Activated CD8-positive, alpha-beta T cell treated with anti-CD3 and anti-CD28 coated beads, Interleukin-2, amount 10 ng/mL, durations not matched to agents 7 days and 5 days (primary cell): Measurements from ENCODE around the gene PRTG. TPM values are rescaled to one million over a fixed set of nuclear protein-coding genes. Genes with fewer than 3 reads are reported as not detected.

ENCODE experiments used
- ATAC-seq: fragments of 150-1000 bp; cut with Tn5 transposase; one replicate; pipeline ENCODE4 v1.10.0; 2021; ENCODE audit warnings: moderate library complexity
- CTCF ChIA-PET: fragments of 350-600 bp; sonication (Branson Sonifier 250); formaldehyde crosslinking; loops from one replicate; lab custom pipeline; 2021; ENCODE audit warnings: antibody characterized with exemption; lab: Charles Lee
- POLR2A ChIA-PET: fragments of 350-600 bp; sonication (Branson Sonifier 250); formaldehyde crosslinking; loops from one replicate; lab custom pipeline; 2021; ENCODE audit warnings: antibody characterized with exemption; lab: Charles Lee
- DNase-seq: peaks from one replicate; pipeline ENCODE4 v3.0.0-alpha.2; 2020
- H3K27ac Mint-ChIP-seq: one replicate; pipeline ENCODE4 v1.8.0; 2021; ENCODE audit warnings: mild to moderate bottlenecking, mixed read lengths
- H3K27me3 Mint-ChIP-seq: one replicate; pipeline ENCODE4 v1.8.0; 2021; ENCODE audit warnings: low read depth, mixed read lengths
- H3K36me3 Mint-ChIP-seq: one replicate; pipeline ENCODE4 v1.8.0; 2021; ENCODE audit warnings: low read depth, mixed read lengths
- H3K4me1 Mint-ChIP-seq: one replicate; pipeline ENCODE4 v1.8.0; 2021; ENCODE audit warnings: low read depth, mixed read lengths
- H3K4me3 Mint-ChIP-seq: one replicate; pipeline ENCODE4 v1.8.0; 2021; ENCODE audit warnings: mild to moderate bottlenecking, mixed read lengths
- H3K9me3 Mint-ChIP-seq: one replicate; pipeline ENCODE4 v1.8.0; 2022; ENCODE audit warnings: mixed read lengths; ENCODE audit not compliant: insufficient read depth
- total RNA-seq, 2 experiments: library from RNA; stranded (reverse); gene quantifications; one replicate each; pipeline ENCODE4 v1.2.3, GENCODE V29; 2021

The PRTG gene
- total RNA-seq, 2 experiments from 2014 or later = not detected

GRCh38 chr15:55654561-55655031 is 88.4 kb downstream of the PRTG start:
- Mint-ChIP-seq H3K27me3 (peaks cover 9% of the 10 kb centered on the region), H3K4me3 (no peak overlapping the region), H3K4me1 (no peaks in the 10 kb centered on the region), H3K36me3 (no peaks in the 10 kb centered on the region), H3K9me3 (no peaks in the 10 kb centered on the region), H3K27ac (no peak overlapping the region)
- DNase-seq (no peak), ATAC-seq (no peak)
- ChIA-PET CTCF (interaction anchor here (0.6 to 1.3 kb wide), 2 partner anchors 145 to 1088 kb away, joined by 3 read pairs; no protein-coding TSS in a partner anchor), POLR2A (no interaction called here)

GRCh38 chr15:55652909-55653495 is 90.0 kb downstream of the PRTG start:
- Mint-ChIP-seq H3K27me3 (peaks cover 9% of the 10 kb centered on the region), H3K27ac (no peak overlapping the region), H3K4me1 (no peaks in the 10 kb centered on the region), H3K4me3 (no peak overlapping the region), H3K9me3 (no peaks in the 10 kb centered on the region), H3K36me3 (no peaks in the 10 kb centered on the region)
- ATAC-seq (no peak), DNase-seq (no peak)
- CTCF ChIA-PET = no interaction called here
- POLR2A ChIA-PET = no interaction called here

- Mint-ChIP-seq H3K27me3 (peaks cover 9% of the 10 kb centered on the region), H3K27ac (no peak overlapping the region)
Measured at GRCh38 chr15:55652359-55652758, 90.6 kb downstream of the PRTG start.

GRCh38 chr15:55649058-55649423 is 93.9 kb downstream of the PRTG start:
- POLR2A ChIA-PET = no interaction called here
- no peak for ATAC-seq
- H3K27ac Mint-ChIP-seq = no peak overlapping the region
- H3K4me1 Mint-ChIP-seq = no peaks in the 10 kb centered on the region
- H3K36me3 Mint-ChIP-seq = no peaks in the 10 kb centered on the region
- CTCF ChIA-PET = interaction anchor here (0.6 to 4.0 kb wide), 16 partner anchors 10 to 449 kb away, joined by 3 to 27 read pairs (median 3); no protein-coding TSS in a partner anchor
- no peak overlapping the region for H3K4me3 Mint-ChIP-seq
- H3K27me3 Mint-ChIP-seq = no peaks in the 10 kb centered on the region
- DNase-seq = no peak
- H3K9me3 Mint-ChIP-seq = no peaks in the 10 kb centered on the region

More at GRCh38 chr15:55652359-55652758, 90.6 kb downstream of the PRTG start:
- H3K4me3 Mint-ChIP-seq = no peak overlapping the region
- no peak for DNase-seq
- CTCF ChIA-PET = no interaction called here
- H3K36me3 Mint-ChIP-seq = no peaks in the 10 kb centered on the region
- POLR2A ChIA-PET = no interaction called here
- no peaks in the 10 kb centered on the region for H3K4me1 Mint-ChIP-seq
- H3K9me3 Mint-ChIP-seq = no peaks in the 10 kb centered on the region
- no peak for ATAC-seq

- CTCF ChIA-PET = interaction anchor here (1.1 kb wide), 1 partner anchor 10 kb away, joined by 4 read pairs; no protein-coding TSS in a partner anchor
- POLR2A ChIA-PET = no interaction called here
- no peaks in the 10 kb centered on the region for H3K9me3 Mint-ChIP-seq
- H3K4me1 Mint-ChIP-seq = no peaks in the 10 kb centered on the region
- H3K36me3 Mint-ChIP-seq = no peaks in the 10 kb centered on the region
- ATAC-seq (no peak), DNase-seq (no peak)
- H3K4me3 Mint-ChIP-seq = no peak overlapping the region
- peaks cover 3% of the 10 kb centered on the region for H3K27me3 Mint-ChIP-seq
- no peak overlapping the region for H3K27ac Mint-ChIP-seq
Measured at GRCh38 chr15:55638764-55639163, 104.2 kb downstream of the PRTG start.

- CTCF ChIA-PET = no interaction called here
- Mint-ChIP-seq H3K9me3 (no peaks in the 10 kb centered on the region), H3K27ac (no peak overlapping the region), H3K4me3 (no peak overlapping the region), H3K36me3 (no peaks in the 10 kb centered on the region), H3K27me3 (peaks cover 3% of the 10 kb centered on the region), H3K4me1 (no peaks in the 10 kb centered on the region)
- ATAC-seq (no peak), DNase-seq (no peak)
- POLR2A ChIA-PET = no interaction called here
Measured at GRCh38 chr15:55637086-55637485, 105.9 kb downstream of the PRTG start.

- ATAC-seq = no peak
- POLR2A ChIA-PET = no interaction called here
- Mint-ChIP-seq H3K27ac (no peak overlapping the region), H3K9me3 (no peaks in the 10 kb centered on the region), H3K4me3 (no peak overlapping the region), H3K27me3 (peaks cover 8% of the 10 kb centered on the region), H3K4me1 (no peaks in the 10 kb centered on the region), H3K36me3 (no peaks in the 10 kb centered on the region)
- CTCF ChIA-PET = no interaction called here
- DNase-seq = no peak
Measured at GRCh38 chr15:55633731-55634130, 109.2 kb downstream of the PRTG start.

GRCh38 chr15:55632434-55632833 is 110.5 kb downstream of the PRTG start:
- ChIA-PET CTCF (no interaction called here), POLR2A (no interaction called here)
- Mint-ChIP-seq H3K9me3 (no peaks in the 10 kb centered on the region), H3K27me3 (peaks cover 10% of the 10 kb centered on the region), H3K36me3 (no peaks in the 10 kb centered on the region), H3K27ac (no peak overlapping the region), H3K4me3 (no peak overlapping the region), H3K4me1 (no peaks in the 10 kb centered on the region)
- DNase-seq (no peak), ATAC-seq (no peak)

- ATAC-seq = no peak
- Mint-ChIP-seq H3K27me3 (peaks cover 7% of the 10 kb centered on the region), H3K36me3 (no peaks in the 10 kb centered on the region), H3K27ac (no peak overlapping the region), H3K4me1 (no peaks in the 10 kb centered on the region), H3K9me3 (no peaks in the 10 kb centered on the region), H3K4me3 (no peak overlapping the region)
- POLR2A ChIA-PET = no interaction called here
- CTCF ChIA-PET = interaction anchor here (1.7 kb wide), 1 partner anchor 9 kb away, joined by 3 read pairs; no protein-coding TSS in a partner anchor
- DNase-seq = no peak
Measured at GRCh38 chr15:55630858-55631257, 112.1 kb downstream of the PRTG start.

GRCh38 chr15:55628369-55628730 is 114.6 kb downstream of the PRTG start:
- ATAC-seq (no peak), DNase-seq (no peak)
- no peaks in the 10 kb centered on the region for H3K9me3 Mint-ChIP-seq
- no peaks in the 10 kb centered on the region for H3K36me3 Mint-ChIP-seq
- no peak overlapping the region for H3K4me3 Mint-ChIP-seq
- POLR2A ChIA-PET = no interaction called here
- no peaks in the 10 kb centered on the region for H3K4me1 Mint-ChIP-seq
- no peak overlapping the region for H3K27ac Mint-ChIP-seq
- CTCF ChIA-PET = interaction anchor here (1.2 kb wide), 1 partner anchor 147 kb away, joined by 3 read pairs; no protein-coding TSS in a partner anchor
- peaks cover 7% of the 10 kb centered on the region for H3K27me3 Mint-ChIP-seq

- no peak overlapping the region for H3K4me3 Mint-ChIP-seq
- DNase-seq (no peak), ATAC-seq (no peak)
- ChIA-PET POLR2A (no interaction called here), CTCF (interaction anchor here (1.2 kb wide), 1 partner anchor 147 kb away, joined by 3 read pairs; no protein-coding TSS in a partner anchor)
- H3K9me3 Mint-ChIP-seq = no peaks in the 10 kb centered on the region
- no peaks in the 10 kb centered on the region for H3K4me1 Mint-ChIP-seq
- peaks cover 7% of the 10 kb centered on the region for H3K27me3 Mint-ChIP-seq
- no peaks in the 10 kb centered on the region for H3K36me3 Mint-ChIP-seq
- H3K27ac Mint-ChIP-seq = no peak overlapping the region
Measured at GRCh38 chr15:55627730-55628368, 115.1 kb downstream of the PRTG start.

- DNase-seq = no peak
- no peak for ATAC-seq
- POLR2A ChIA-PET = no interaction called here
- Mint-ChIP-seq H3K27me3 (peaks cover 19% of the 10 kb centered on the region), H3K27ac (no peak overlapping the region), H3K36me3 (no peaks in the 10 kb centered on the region), H3K4me3 (no peak overlapping the region), H3K9me3 (no peaks in the 10 kb centered on the region), H3K4me1 (no peaks in the 10 kb centered on the region)
- CTCF ChIA-PET = no interaction called here
Measured at GRCh38 chr15:55619783-55620182, 123.2 kb downstream of the PRTG start.
